Stimulated activated CD4-positive, alpha-beta T cell treated with anti-CD3 and anti-CD28 coated beads, Interleukin-2, amount 100 ng/mL, for 24 hours (primary cell): ENCODE measurements around the gene ABI2.

Experiments used
- DNase-seq, 2 donors: peaks; one replicate each; pipeline ENCODE4 v3.0.0-alpha.2; 2020

ABI2 gene

GRCh38 chr2:203484266-203485112 lies 156.3 kb downstream of the ABI2 start:
- DNase-seq: peak; percentile 30 to 51

GRCh38 chr2:203489531-203489930 lies 161.3 kb downstream of the ABI2 start:
- no peak for DNase-seq

- DNase-seq: no peak
These were observed 162.2 kb downstream of the ABI2 start for GRCh38 chr2:203490391-203490790.

GRCh38 chr2:203492965-203493364 lies 164.8 kb downstream of the ABI2 start:
- no peak for DNase-seq
